ENCODE data around the gene TRAM2.

TRAM2 gene

DNA sequence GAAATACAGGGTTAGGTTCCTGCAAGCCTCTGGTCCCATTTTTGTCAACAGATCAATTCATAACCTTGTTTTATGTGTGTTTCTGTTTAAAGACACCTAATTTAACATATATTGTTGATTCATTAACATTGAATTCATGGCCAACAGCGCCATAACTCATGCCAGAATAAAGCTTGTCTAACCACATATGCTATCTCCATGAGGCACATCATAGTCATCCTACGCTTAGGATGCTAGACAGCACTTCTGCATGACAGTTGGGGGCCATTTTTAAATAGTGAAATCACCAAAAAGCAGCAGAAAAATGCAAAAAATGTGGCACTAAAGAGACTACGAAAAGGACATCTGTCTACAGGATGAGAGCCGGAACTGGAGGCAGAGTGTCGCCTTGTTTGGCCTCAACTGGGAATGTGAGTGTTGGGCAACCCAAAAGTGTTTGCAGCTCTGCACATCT, 37.9 kb downstream of the TRAM2 start:
- Histone ChIP-seq H2AFZ (ENCODE audit: insufficient read depth, low read length, poor library complexity) (no peak overlapping the region), H4K91ac (ENCODE audit: low read depth, low read length) (no peak overlapping the region), H3K4me3 (ENCODE audit: low read depth, low read length) (no peak overlapping the region), H3K79me2 (ENCODE audit: control insufficient read depth, insufficient read depth, low read length, poor library complexity) (peaks cover 2% of the 10 kb centered on the region), H3K23ac (ENCODE audit: low read length) (no peak overlapping the region), H2BK120ac (ENCODE audit: insufficient read depth, low read length, poor library complexity) (no peak overlapping the region), H3K27ac (ENCODE audit: low read depth, low read length) (no peak overlapping the region), H3K9me3 (ENCODE audit: insufficient read depth, low read depth, low read length) (peaks cover 3% of the 10 kb centered on the region), H2AK5ac (ENCODE audit: low read length) (no peak overlapping the region), H2BK12ac (ENCODE audit: low read length) (no peak overlapping the region), H3K27me3 (ENCODE audit: insufficient read depth, low read length) (no peaks in the 10 kb centered on the region), H4K12ac (ENCODE audit: low read depth, low read length) (no peak overlapping the region), H3K4me2 (ENCODE audit: low read length) (no peak overlapping the region), H3K36me3 (ENCODE audit: control insufficient read depth in 1 of 2, insufficient read depth in 2 of 2, low read length in 2 of 2) (peaks cover 4 to 7% of the 10 kb centered on the region in 2 experiments), H3K14ac (ENCODE audit: low read length) (no peak overlapping the region), H3K79me1 (ENCODE audit: low read length) (peaks cover 5% of the 10 kb centered on the region), H3K4ac (ENCODE audit: low read depth, low read length) (no peak overlapping the region), H3K18ac (ENCODE audit: low read length) (no peak overlapping the region), H2BK5ac (ENCODE audit: low read depth, low read length, poor library complexity) (no peak overlapping the region), H3K4me1 (ENCODE audit: control insufficient read depth in 1 of 2, insufficient read depth in 2 of 2, low read length in 2 of 2) (peaks cover 12 to 20% of the 10 kb centered on the region in 2 experiments), H4K8ac (ENCODE audit: low read depth, low read length) (no peak overlapping the region), H3K9ac (ENCODE audit: low read length) (no peak overlapping the region)
- WGBS (ENCODE audit: extremely low coverage, insufficient coverage, insufficient read length): no CpG with 5 or more reads among the region's 5 CpGs
- peak; percentile 71 to 92 for DNase-seq

DNA sequence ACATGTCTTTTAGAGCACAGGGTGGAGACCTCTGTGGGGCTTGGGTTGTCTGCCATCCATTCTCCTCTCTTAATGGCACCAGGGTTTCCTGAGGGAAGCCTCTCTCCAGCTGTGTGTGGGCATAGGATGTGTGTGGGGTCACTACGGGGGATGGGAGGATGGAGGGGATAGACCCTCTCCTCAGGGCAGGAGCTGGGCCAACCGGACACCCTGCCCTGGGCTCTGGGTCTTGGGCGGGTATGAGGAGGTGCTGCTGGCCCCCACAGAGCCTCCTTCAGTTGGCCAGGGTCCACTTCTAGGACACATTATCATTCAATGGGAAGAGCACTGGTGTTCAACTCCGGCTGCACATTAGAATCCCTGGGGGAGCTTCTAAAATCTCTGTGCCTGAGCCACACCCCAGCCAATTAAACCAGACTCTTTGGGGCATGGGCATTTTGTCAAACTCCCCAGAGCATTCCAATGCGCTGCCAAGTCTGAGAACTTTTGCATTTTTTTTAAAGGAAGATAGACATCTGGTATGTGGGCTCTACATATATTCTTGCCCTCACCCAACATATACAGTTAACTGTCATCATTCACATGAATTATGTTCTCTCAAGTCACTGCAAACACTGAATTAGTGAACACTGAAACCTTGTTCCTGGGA, 38.5 kb downstream of the TRAM2 start:
- Histone ChIP-seq H2BK120ac (ENCODE audit: insufficient read depth, low read length, poor library complexity) (no peak overlapping the region), H4K12ac (ENCODE audit: low read depth, low read length) (peak overlapping the region; percentile 59), H3K79me1 (ENCODE audit: low read length) (peaks cover 5% of the 10 kb centered on the region), H3K4ac (ENCODE audit: low read depth, low read length) (peak overlapping the region; percentile 15), H3K23ac (ENCODE audit: low read length) (no peak overlapping the region), H3K18ac (ENCODE audit: low read length) (peak overlapping the region; percentile 81), H2AFZ (ENCODE audit: insufficient read depth, low read length, poor library complexity) (peak overlapping the region; percentile 35), H4K8ac (ENCODE audit: low read depth, low read length) (no peak overlapping the region), H4K91ac (ENCODE audit: low read depth, low read length) (peak overlapping the region; percentile 72), H3K4me1 (ENCODE audit: control insufficient read depth in 1 of 2, insufficient read depth in 2 of 2, low read length in 2 of 2) (peaks cover 8 to 16% of the 10 kb centered on the region in 2 experiments), H3K9ac (ENCODE audit: low read length) (no peak overlapping the region), H3K4me3 (ENCODE audit: low read depth, low read length) (no peak overlapping the region), H2AK5ac (ENCODE audit: low read length) (peak overlapping the region; percentile 29), H3K27me3 (ENCODE audit: insufficient read depth, low read length) (no peaks in the 10 kb centered on the region), H2BK12ac (ENCODE audit: low read length) (no peak overlapping the region), H3K4me2 (ENCODE audit: low read length) (no peak overlapping the region), H3K9me3 (ENCODE audit: insufficient read depth, low read depth, low read length) (peaks cover 3% of the 10 kb centered on the region), H3K27ac (ENCODE audit: low read depth, low read length) (no peak overlapping the region), H3K36me3 (ENCODE audit: control insufficient read depth in 1 of 2, insufficient read depth in 2 of 2, low read length in 2 of 2) (peaks cover 4 to 8% of the 10 kb centered on the region in 2 experiments), H3K79me2 (ENCODE audit: control insufficient read depth, insufficient read depth, low read length, poor library complexity) (peaks cover 2% of the 10 kb centered on the region), H3K14ac (ENCODE audit: low read length) (peak overlapping the region; percentile 8), H2BK5ac (ENCODE audit: low read depth, low read length, poor library complexity) (no peak overlapping the region)
- no CpG with 5 or more reads among the region's 5 CpGs for WGBS (ENCODE audit: extremely low coverage, insufficient coverage, insufficient read length)
- no peak for DNase-seq

DNA sequence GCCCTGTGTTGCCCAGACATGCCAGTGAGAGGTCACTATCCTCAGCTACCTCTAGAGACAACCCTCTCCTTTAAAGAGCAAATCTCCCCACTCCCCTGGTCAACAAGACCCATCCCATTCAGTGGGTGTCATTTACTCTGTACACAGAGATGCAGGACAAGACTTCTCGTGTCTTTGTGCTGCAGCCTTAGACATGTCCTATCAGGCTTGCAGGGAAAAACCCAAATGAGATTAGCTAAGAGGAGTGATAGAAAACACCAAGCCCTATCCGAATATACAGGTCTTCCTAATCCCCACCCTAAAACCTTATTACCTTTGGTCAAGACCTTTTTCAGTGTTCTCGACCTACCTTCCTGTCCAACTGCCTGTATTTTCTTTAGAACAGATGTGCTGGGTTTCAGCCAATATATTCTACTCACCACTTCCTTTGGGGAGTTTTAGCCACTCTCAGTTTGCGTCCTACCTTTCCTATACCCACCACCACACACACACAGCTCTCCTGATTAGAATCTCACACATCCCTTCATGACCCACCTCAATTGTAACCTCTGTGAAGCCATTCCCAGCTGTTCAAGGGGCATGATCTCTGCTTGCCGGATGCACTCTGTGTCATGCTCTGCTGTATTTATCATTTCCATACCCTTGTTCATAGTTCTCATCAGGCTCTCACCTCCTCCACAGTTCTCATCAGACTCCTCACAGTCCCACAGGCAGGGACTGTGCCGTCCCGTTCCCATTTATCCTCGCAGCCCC, 39.7 kb downstream of the TRAM2 start:
- peak overlapping the region; percentile 33 for H3K18ac ChIP-seq (ENCODE audit: low read length)
- no peaks in the 10 kb centered on the region for H3K27me3 ChIP-seq (ENCODE audit: insufficient read depth, low read length)
- no peak overlapping the region for H2BK12ac ChIP-seq (ENCODE audit: low read length)
- peaks cover 2% of the 10 kb centered on the region for H3K79me2 ChIP-seq (ENCODE audit: control insufficient read depth, insufficient read depth, low read length, poor library complexity)
- no peak overlapping the region for H2AFZ ChIP-seq (ENCODE audit: insufficient read depth, low read length, poor library complexity)
- peaks cover 5% of the 10 kb centered on the region for H3K79me1 ChIP-seq (ENCODE audit: low read length)
- no peak for DNase-seq
- no peak overlapping the region for H3K4ac ChIP-seq (ENCODE audit: low read depth, low read length)
- H3K36me3 ChIP-seq (ENCODE audit: control insufficient read depth in 1 of 2, insufficient read depth in 2 of 2, low read length in 2 of 2): peaks cover 4 to 10% of the 10 kb centered on the region in 2 experiments
- no peak overlapping the region for H3K4me2 ChIP-seq (ENCODE audit: low read length)
- H2BK120ac ChIP-seq (ENCODE audit: insufficient read depth, low read length, poor library complexity): no peak overlapping the region
- H2AK5ac ChIP-seq (ENCODE audit: low read length): no peak overlapping the region
- peaks cover 8 to 16% of the 10 kb centered on the region in 2 experiments for H3K4me1 ChIP-seq (ENCODE audit: control insufficient read depth in 1 of 2, insufficient read depth in 2 of 2, low read length in 2 of 2)
- no peak overlapping the region for H3K9ac ChIP-seq (ENCODE audit: low read length)
- no peak overlapping the region for H4K91ac ChIP-seq (ENCODE audit: low read depth, low read length)
- no peak overlapping the region for H4K8ac ChIP-seq (ENCODE audit: low read depth, low read length)
- H3K9me3 ChIP-seq (ENCODE audit: insufficient read depth, low read depth, low read length): peaks cover 3% of the 10 kb centered on the region
- peak overlapping the region; percentile 4 for H3K14ac ChIP-seq (ENCODE audit: low read length)
- no peak overlapping the region for H2BK5ac ChIP-seq (ENCODE audit: low read depth, low read length, poor library complexity)
- H4K12ac ChIP-seq (ENCODE audit: low read depth, low read length): no peak overlapping the region
- H3K4me3 ChIP-seq (ENCODE audit: low read depth, low read length): no peak overlapping the region
- no peak overlapping the region for H3K27ac ChIP-seq (ENCODE audit: low read depth, low read length)
- WGBS (ENCODE audit: extremely low coverage, insufficient coverage, insufficient read length): no CpG with 5 or more reads among the region's 8 CpGs
- no peak overlapping the region for H3K23ac ChIP-seq (ENCODE audit: low read length)

DNA sequence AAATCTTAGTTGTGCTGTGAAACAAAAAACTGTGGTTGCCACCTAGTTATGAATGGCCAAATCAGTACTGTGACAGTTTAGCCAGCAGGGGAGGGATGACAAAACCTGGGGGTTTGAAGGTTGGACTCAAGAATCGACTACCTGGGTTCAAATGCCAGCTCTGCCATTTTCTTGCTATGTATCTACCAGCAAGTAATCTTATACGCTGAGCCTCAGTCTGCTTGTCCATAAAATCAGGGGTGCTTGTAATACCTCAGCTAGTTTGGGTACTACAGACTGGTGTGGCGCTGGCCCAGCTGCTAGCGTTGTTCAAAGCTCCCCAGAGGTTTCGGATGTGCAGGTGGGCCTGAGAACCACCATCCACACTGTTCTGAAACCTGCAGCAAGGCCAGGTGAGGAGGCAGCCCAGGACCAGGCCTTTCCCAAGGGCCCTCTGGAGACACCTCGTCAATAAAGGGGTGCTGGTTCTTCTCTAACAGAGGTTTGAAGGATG, 40.4 kb downstream of the TRAM2 start:
- WGBS (ENCODE audit: extremely low coverage, insufficient coverage, insufficient read length): no CpG with 5 or more reads among the region's 6 CpGs
- no peak overlapping the region for H3K4me2 ChIP-seq (ENCODE audit: low read length)
- peaks cover 5% of the 10 kb centered on the region for H3K79me1 ChIP-seq (ENCODE audit: low read length)
- peaks cover 4 to 10% of the 10 kb centered on the region in 2 experiments for H3K36me3 ChIP-seq (ENCODE audit: control insufficient read depth in 1 of 2, insufficient read depth in 2 of 2, low read length in 2 of 2)
- H3K18ac ChIP-seq (ENCODE audit: low read length): no peak overlapping the region
- no peak overlapping the region for H4K12ac ChIP-seq (ENCODE audit: low read depth, low read length)
- no peak overlapping the region for H2BK5ac ChIP-seq (ENCODE audit: low read depth, low read length, poor library complexity)
- no peak overlapping the region for H3K9ac ChIP-seq (ENCODE audit: low read length)
- H2AFZ ChIP-seq (ENCODE audit: insufficient read depth, low read length, poor library complexity): no peak overlapping the region
- no peak overlapping the region for H3K4ac ChIP-seq (ENCODE audit: low read depth, low read length)
- no peak overlapping the region for H2BK120ac ChIP-seq (ENCODE audit: insufficient read depth, low read length, poor library complexity)
- H2BK12ac ChIP-seq (ENCODE audit: low read length): no peak overlapping the region
- peaks cover 3% of the 10 kb centered on the region for H3K9me3 ChIP-seq (ENCODE audit: insufficient read depth, low read depth, low read length)
- H3K27ac ChIP-seq (ENCODE audit: low read depth, low read length): no peak overlapping the region
- H2AK5ac ChIP-seq (ENCODE audit: low read length): no peak overlapping the region
- peaks cover 8 to 16% of the 10 kb centered on the region in 2 experiments for H3K4me1 ChIP-seq (ENCODE audit: control insufficient read depth in 1 of 2, insufficient read depth in 2 of 2, low read length in 2 of 2)
- H4K91ac ChIP-seq (ENCODE audit: low read depth, low read length): no peak overlapping the region
- H3K23ac ChIP-seq (ENCODE audit: low read length): no peak overlapping the region
- H3K14ac ChIP-seq (ENCODE audit: low read length): no peak overlapping the region
- H4K8ac ChIP-seq (ENCODE audit: low read depth, low read length): no peak overlapping the region
- no peaks in the 10 kb centered on the region for H3K27me3 ChIP-seq (ENCODE audit: insufficient read depth, low read length)
- no peak overlapping the region for H3K4me3 ChIP-seq (ENCODE audit: low read depth, low read length)
- no peak for DNase-seq
- peaks cover 2% of the 10 kb centered on the region for H3K79me2 ChIP-seq (ENCODE audit: control insufficient read depth, insufficient read depth, low read length, poor library complexity)

Data from trophoblast cell (in vitro differentiated cells and primary cell).